Activated effector memory CD4-positive, alpha-beta T cell treated with anti-CD3 and anti-CD28 coated beads, Interleukin-2, amount 50 U/mL, for 16 hours (primary cell): Measurements from ENCODE around the gene KIRREL3.

Experiments
- DNase-seq: peaks from one replicate; pipeline ENCODE4 v3.0.0-alpha.2; 2020

The KIRREL3 gene

GRCh38 chr11:126497581-126498122 lies 502.9 kb downstream of the KIRREL3 start:
- DNase-seq, result peak; percentile 30

- peak; percentile 22 for DNase-seq
Measured at GRCh38 chr11:126496576-126497337, 503.8 kb downstream of the KIRREL3 start.

GRCh38 chr11:126495281-126496220 lies 505.0 kb downstream of the KIRREL3 start:
- DNase-seq, result peak; percentile 38

- peak; percentile 43 for DNase-seq
Measured at GRCh38 chr11:126494831-126495230, 505.7 kb downstream of the KIRREL3 start.

GRCh38 chr11:126492331-126493082 lies 508.1 kb downstream of the KIRREL3 start:
- peak; percentile 30 for DNase-seq

- DNase-seq, result peak; percentile 43
Measured at GRCh38 chr11:126491092-126491491, 509.5 kb downstream of the KIRREL3 start.

GRCh38 chr11:126489836-126490660 lies 510.5 kb downstream of the KIRREL3 start:
- peak; percentile 31 for DNase-seq

GRCh38 chr11:126488591-126489370 lies 511.8 kb downstream of the KIRREL3 start:
- DNase-seq, result peak; percentile 55

GRCh38 chr11:126487711-126488110 lies 512.9 kb downstream of the KIRREL3 start:
- DNase-seq, result peak; percentile 55

GRCh38 chr11:126485986-126486635 lies 514.5 kb downstream of the KIRREL3 start:
- peak; percentile 43 for DNase-seq

- DNase-seq, result peak; percentile 41
Measured at GRCh38 chr11:126485021-126485792, 515.4 kb downstream of the KIRREL3 start.

- DNase-seq, result no peak
Measured at GRCh38 chr11:126484266-126484665, 516.3 kb downstream of the KIRREL3 start.

- DNase-seq, result peak; percentile 34
Measured at GRCh38 chr11:126483621-126484195, 516.9 kb downstream of the KIRREL3 start.

- peak; percentile 43 for DNase-seq
Measured at GRCh38 chr11:126482586-126483108, 517.9 kb downstream of the KIRREL3 start.

GRCh38 chr11:126481303-126481680 lies 519.3 kb downstream of the KIRREL3 start:
- peak; percentile 44 for DNase-seq

GRCh38 chr11:126480410-126481302 lies 519.9 kb downstream of the KIRREL3 start:
- peak; percentile 87 for DNase-seq

GRCh38 chr11:126480015-126480409 lies 520.6 kb downstream of the KIRREL3 start:
- DNase-seq, result no peak
